ENCODE results near the gene YY1.
"Not testable (repeated sequence)": the region's sequence is repeated elsewhere in the genome, so short reads cannot be mapped to it uniquely, and the experiment has no call there.

The YY1 gene

DNA sequence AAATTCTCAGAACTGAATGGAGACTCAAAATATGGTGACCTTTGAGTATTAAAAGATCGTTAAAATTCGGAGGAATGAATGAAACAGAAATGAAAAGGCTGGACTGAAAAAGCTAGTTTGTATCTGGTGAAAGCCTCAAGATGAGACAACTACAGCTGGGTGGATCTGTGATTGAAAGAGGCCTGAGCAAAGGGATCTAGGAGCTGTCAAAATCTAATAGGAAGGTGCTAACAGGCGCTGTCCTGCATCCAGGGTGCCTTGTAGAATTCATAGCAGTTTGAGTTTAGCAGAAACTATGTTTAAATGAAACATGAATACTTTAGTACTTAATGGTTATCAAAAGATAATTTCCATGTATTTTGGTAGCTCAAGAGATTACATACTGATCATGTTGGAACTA lies 2.3 kb downstream of the YY1 start:
- DNase-seq (ENCODE audit: low read depth in 1 of 2, low spot score in 1 of 2): no peak

DNA sequence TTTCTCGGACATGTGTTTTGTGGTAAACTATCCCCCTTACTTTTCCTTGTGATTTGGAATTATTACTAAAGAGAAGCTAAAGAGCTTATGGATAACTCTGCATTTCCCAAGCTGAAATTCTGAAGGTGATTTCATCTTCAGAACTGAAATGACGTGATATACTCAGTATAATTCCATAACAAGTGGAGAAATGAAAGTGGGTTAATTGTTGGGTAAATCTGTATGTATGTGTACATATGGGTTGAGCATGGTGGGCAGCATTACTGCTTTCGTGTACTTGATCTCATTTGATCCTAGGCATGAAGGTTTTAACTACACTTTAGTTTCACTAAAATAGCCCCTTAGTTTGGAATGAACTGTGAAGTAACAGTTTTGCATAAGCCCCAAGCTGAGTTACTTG lies 4.1 kb downstream of the YY1 start:
- DNase-seq (ENCODE audit: low read depth in 1 of 2, low spot score in 1 of 2): no peak

DNA sequence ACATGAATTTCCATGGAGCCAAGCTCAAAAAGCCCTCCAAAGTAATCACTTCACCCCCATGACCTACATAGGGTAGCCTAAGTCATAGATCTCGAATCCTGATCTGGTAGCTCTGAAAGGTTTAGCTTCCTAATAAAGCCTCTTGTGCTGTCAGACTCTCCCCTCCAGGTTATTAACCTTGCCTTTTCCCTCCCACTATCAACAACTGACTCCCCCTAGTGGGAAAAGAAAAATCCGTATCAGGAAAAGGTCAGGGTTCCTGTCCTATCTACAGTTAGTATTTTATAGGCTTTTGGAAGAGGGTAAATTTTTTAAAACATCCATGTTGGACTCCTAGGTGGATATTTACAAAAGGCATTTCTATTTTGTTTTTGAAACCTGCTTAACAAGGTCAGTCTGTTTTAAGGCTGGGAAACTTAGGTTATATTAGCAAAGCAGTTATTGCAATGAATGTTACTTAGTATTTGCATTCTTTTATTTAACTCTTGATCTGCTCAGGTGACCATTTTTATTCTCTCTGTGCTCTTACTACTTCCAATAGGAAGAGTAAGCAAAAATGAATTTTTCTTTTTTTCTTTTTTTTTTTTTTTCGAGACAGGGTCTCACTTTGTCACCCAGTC lies 8.0 kb downstream of the YY1 start:
- DNase-seq (ENCODE audit: low read depth in 1 of 2, low spot score in 1 of 2): no peak

DNA sequence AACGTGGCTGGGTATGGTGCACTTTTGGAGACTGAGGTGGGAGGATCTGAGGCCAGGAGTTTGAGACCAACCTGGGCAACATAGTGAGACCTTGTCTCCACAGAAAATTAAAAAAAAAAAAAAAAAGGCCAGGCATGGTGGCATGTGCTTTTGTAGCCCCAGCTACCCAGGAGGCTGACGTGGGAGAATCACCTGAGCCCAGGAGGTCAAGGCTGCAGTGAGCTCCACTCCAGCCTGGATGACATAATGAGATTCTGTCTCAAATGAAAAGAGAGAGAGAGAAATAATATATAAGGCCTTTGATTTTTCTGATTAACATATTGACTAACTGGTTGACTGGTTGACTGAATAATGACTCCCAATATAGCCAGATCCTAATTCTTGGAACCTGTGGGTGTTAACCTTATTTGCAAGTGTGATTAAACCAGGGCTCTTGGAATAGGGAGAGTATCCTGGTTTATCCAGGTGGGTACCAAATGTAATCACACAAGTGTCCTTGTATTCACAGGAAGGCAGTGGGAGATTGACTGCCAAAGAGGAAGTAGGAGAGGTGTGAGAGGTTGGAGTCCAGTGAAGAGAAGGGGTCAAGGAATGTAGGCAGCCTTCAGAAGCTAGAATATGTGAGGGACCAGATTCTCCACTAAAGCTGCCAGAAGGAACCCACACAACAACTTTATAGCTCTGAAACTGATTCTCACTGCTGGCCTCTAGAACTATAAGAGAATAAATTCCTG lies 12.0 kb downstream of the YY1 start:
- no peak for DNase-seq (ENCODE audit: low read depth in 1 of 2, low spot score in 1 of 2)

DNA sequence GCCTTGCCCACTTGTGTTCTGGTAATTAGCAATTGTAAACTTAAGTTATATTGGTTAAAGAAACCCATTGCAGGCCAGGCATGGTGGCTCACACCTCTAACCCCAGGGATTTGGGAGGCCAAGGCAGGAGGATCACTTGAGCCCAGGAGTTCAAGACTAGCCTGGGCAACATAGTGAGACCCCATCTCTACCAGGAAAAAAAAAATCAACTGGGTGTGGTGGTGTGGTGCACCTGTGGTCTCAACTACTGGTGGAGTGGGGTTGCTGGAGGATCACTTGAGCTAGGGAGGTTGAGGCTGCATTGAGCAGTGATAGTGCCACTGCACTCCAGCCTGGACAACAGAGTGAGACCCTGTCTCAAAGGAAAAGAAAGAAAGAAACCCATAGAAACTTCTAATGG lies 13.7 kb downstream of the YY1 start:
- no peak for DNase-seq (ENCODE audit: low read depth in 1 of 2, low spot score in 1 of 2)

DNA sequence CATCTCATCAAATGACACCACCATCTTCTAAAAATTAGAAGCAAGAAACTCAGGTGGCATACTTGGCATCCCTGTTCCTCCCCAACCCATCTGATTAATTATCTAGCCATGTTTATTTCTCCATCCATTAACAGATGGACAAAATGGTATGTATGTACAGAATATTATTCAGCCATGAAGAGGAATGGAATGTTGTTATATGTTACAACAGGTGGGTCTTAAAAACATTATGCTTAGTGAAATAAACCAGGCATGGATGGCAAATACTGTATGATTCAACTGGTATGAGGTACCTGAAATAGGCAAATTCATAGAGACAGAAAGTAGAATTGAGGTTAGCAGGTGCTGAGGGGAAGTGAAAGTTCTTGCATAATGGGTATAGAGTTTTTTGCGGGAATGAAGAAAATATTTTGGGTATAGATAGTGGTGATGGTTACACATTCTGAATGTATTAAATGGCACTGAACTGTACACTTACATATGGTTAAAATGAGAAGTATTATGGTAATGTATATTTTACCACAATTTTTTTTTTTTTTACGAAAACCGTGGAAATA lies 17.5 kb downstream of the YY1 start:
- DNase-seq (ENCODE audit: low read depth in 1 of 2, low spot score in 1 of 2): no peak

DNA sequence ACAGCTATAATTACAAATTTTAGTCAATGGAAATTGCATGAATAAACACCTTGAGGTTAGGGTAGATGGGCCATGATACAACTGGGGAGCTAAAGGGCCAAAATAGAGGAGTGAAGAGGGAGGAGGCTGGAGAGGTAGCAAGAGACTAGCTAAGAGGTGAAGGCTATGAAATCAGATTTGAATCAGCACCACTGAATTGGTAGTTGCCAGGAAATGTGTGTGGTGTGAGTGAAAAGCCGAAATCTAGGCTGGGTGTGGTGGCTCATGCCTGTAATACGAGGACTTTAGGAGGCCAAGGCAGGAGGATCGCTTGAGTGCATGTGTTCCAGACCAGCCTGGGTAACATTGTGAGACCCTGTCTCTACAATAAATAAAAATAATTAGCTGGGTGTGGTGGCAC lies 22.7 kb downstream of the YY1 start:
- DNase-seq (ENCODE audit: low read depth in 1 of 2, low spot score in 1 of 2): no peak

DNA sequence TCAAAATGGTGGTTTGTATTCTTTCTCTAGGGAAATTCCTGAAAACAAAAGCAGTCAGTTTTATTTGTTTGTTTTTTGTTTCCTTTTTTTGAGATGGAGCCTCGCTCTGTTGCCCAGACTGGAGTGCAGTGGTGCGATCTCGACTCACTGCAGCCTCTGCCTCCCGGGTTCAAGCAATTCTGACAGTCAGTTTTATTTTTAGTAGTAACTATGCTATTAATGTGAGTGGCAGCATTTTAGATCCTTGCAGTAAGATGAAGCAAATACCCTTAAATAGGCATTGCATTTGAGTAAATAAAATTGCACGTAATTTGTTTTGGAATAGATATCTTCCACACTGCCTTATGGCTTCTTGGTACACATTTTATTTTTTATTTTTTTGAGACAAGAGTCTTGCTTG lies 23.6 kb downstream of the YY1 start:
- no peak for DNase-seq (ENCODE audit: low read depth in 1 of 2, low spot score in 1 of 2)

DNA sequence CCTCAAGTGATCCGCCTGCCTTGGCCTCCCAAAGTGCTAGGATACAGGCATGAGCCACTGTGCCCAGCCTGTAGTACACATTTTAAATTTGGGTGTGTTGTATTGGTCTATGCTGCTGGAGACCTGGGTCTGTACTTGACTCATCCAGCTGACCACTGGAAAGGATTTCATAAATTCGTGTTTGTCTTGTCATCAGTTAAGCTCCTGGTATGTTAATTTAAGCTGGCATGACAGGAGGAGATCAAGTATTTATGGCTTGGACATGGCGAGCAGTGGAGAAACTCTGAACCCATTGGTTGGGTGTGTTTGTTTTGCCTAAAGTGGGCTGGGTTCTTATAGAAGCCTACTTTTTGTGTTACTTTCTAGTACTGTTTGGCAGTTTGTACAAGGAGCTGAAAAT lies 24.2 kb downstream of the YY1 start:
- no peak for DNase-seq (ENCODE audit: low read depth in 1 of 2, low spot score in 1 of 2)

DNA sequence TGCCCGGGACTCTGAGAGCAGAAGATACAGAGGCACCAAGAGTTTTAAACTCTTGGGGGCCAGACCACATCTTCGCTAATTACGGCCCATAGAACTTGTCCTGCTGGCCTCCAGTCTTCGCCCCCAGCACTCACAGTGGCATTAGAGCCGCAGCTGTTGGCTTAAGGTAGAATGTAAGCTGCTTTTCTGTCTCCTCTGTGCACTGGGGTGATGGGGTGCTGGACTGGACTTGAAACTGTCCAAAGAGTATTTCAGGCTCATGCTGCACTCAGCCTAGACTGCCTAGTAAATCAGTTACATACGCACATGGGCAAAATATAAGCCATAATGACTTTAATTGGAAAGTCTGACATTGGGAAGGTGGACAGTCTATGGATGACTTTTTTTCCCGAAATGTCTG lies 29.0 kb downstream of the YY1 start:
- DNase-seq (ENCODE audit: low read depth in 1 of 2, low spot score in 1 of 2): no peak

DNA sequence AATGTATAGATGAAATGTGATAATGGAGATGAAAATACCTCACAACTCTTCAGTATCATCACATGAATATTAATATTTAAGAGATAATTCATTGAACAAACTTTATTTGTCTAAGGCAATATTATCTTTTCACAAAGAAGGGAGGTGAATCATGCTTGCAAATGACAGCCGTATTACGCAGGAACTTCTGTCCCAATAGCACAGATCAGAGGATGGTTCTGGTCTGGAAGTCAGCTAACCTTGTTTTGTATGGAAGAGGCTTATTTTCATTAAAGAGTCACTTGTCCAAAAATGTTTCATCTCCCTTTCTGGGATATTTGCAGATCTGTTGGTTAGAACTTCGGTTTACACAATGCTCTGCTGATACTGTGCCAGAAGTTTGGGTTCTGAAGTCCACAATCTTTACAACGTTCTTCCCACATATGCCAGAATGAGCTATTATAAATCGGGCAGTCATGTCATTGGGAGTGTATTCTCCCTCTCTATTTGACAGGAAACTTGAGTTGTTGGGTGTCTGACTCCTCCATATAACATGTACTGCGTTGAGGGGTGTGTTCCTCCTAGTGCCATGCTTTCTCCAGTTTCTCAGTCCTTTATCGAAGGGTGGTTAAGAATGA lies 29.8 kb downstream of the YY1 start:
- no peak for DNase-seq (ENCODE audit: low read depth in 1 of 2, low spot score in 1 of 2)

DNA sequence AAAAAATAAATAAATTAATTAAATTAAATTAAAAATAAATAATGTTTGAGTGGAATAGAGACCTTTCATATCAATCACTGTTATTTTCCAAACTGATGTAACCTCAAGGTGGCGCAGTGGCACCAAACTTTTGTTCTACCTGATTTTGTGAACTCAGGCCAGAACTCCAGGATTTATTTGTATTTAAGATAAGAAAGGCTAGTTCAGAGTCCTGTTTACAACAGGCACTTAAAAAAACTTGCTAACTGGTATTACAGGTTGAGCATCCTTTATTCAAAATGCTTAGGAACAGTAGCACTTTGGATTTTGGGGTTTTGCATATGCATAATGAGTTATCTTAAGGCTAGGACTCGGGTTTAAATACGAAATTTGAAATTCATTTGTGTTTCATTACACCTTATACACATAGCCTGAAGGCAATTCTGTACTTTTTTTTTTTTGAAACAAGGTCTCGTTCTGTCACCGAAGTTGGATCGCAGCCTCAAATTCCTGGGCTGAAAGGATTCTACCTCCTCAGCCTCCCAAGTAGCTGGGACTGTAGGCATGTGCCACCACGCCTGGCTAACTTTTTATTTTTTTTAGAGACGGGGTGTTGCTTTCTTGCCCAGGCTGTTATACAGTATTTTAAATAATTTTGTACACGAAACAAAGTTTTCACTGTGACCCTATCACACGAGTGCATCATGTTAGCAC lies 32.4 kb downstream of the YY1 start:
- DNase-seq (ENCODE audit: low read depth in 1 of 2, low spot score in 1 of 2): no peak

DNA sequence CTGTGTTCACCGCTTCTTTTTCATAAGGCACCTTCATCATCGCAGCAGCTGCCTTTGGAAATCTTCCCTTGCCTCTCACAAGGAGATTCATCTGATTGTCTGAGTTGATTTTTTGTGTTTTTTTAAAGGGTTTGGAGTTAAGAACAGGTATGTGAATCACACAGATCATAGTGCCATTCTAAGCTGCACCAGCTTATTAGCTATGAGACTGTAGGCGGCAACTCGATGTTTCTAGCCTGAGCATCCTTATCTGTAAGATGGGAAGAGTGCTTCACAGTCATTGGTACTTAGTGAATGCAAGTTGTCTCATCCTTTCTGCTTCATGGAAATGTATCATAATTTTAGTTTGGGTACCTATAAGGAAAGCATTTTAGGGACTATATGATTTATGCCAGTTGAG lies 35.3 kb downstream of the YY1 start:
- DNase-seq (ENCODE audit: low read depth in 1 of 2, low spot score in 1 of 2): no peak

DNA sequence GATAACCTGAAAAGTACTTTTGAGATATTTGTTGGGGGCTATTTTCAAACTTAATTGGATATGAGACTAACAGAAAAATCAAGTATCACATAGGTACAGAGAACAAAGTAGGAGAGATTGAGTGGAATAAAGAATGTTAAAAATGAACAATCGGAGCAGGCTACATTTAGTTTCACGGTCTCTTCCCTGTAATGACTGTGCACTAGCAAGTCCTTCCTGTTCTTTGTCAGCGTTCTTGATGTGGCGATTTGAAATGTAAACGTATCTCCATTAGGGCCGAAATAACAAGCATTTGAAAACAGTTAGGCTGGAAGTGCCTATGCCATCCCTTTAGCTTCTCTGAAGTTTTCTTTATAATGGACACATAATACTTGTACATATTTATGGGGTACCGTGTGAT lies 36.3 kb downstream of the YY1 start:
- no peak for DNase-seq (ENCODE audit: low read depth in 1 of 2, low spot score in 1 of 2)

DNA sequence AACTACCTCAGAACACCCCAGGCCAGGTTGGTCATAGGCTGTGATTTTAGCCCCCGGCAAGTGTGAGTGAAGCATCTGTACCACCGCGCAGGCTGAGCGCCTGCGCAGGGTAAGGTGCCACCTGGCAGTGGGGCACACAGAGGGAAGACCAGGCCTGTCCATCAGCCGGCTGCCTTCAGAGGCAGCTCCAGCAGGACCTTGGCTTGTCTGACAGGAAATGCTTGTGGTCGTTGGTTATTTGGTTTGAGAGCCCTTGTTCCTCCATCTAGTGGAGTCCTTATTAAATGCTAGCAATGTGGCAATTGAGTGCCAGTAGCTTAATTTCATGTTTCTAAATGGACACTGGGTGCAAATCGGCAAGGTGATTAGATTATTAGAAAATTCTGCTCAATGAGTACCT lies 39.8 kb downstream of the YY1 start:
- no peak for DNase-seq (ENCODE audit: low read depth in 1 of 2, low spot score in 1 of 2)

DNA sequence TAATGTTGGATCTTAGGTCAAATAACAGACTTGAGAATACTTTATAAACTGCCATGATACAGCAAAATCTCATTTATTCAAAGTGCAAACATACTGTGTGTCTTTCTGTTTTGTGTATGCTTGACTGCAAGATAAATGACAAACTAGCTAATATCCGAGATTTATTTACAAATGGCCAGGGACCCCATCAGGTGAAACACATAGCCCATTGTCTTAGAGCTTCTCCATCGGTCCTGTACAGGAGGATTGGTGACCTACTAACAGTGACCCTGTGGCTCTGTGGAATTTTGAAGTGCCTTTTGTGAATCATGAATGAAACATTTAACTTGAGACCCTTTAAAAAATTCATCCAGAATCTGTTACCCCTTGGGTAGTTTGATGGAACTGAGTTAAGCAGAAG lies 40.2 kb downstream of the YY1 start:
- DNase-seq (ENCODE audit: low read depth in 1 of 2, low spot score in 1 of 2): no peak

DNA sequence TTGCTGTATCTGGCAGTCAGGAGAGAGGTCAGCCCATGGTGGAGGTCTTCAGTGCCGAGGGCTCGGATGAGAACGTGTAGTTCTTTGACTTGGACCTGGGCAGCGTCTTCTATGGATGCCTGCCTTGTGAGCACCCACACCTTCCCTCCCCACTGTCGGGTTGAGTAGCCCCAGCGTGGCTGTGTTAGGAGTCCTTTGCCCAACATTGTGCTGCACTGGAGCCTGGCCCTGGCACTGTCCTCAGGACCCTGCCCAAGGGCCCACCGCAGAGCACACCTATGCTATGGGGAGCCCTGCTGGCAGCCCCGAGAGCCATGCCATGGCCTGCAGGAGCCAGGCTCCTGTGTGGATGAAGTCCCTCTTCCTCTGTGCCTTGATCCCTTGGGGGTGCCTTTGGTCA lies 40.6 kb downstream of the YY1 start:
- DNase-seq (ENCODE audit: low read depth in 1 of 2, low spot score in 1 of 2): no peak

DNA sequence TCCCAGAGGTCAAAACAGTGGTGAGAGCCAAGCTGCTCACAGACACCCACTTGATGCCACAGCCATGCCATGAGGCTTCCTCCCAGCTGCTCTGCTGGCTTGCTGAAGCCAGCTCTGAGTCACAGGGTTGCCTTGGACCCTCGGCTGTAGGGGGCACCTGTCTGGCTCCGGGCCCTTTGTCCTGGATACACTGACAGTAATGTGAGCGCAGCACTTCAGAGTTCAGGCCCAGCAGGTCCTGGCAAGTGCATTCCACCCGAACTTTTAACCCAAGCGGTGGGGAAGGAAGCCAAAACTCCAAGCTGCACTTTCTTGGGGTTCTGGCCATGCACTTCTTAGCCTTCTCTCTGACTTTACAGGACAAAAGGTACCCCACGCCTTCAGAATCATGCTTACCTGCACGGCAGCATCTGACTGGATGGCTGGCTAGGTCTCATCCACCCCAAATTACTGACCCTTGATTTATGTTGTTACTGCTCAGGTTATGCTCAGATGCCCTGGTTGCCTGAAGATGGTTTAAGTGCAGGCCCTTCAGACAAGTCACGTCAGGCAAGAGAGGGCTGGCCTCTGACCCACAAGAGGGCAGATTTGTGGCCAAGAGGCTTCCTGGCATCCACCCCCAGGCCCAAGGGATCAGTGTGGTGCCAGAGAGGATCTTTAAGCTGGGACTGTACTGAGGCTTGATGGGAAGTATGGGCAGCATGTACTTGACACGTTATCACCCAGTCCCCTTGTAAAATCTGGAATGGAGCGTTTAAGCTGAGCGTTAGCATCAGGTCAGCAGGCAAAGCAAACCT lies 42.5 kb downstream of the YY1 start:
- DNase-seq (ENCODE audit: low read depth in 1 of 2, low spot score in 1 of 2): no peak

DNA sequence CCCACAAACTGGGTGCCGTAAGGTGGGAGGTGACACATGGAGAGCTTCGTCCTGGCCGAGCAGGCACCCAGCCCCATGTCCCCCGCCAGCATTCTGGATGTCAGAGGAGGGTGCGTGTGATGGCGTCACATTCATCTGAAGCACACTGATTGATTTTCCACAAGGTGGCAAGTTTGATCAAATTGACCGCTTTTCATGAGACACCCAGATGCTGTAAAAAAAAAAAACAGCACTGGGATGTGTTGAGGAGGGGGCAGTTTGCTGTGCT lies 43.1 kb downstream of the YY1 start:
- DNase-seq (ENCODE audit: low read depth in 1 of 2, low spot score in 1 of 2): no peak

DNA sequence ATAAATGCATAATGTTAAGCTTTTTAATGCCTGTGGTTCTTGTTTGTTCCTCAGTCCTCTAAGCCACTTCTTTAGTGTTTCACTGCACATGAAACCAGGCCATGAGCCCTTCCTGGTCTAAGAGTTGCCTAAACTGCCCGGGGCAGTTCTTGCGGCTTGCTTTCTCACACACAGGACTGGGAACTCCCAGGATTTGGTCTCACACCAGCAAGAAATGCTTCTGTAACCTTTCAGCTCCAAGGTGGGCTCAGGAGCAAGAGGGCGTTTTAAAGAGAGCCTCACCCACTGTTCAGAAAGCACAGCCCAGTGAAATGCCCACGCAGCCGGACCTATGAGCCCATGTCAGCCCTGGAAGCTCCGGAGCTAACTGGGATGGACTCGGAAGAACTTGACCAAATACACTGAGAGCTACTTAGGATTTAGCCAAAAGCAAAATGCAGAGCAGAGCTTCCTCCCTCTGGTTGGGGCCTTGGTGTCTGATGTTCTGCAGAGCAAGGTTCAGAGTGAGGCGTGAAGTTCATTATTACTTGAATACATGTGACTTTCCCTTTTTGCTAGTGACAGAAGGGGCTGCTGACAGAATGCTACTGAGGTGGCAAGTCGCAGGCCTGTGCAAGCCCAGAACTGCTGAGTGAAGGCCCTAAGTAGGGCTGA lies 43.9 kb downstream of the YY1 start:
- DNase-seq (ENCODE audit: low read depth in 1 of 2, low spot score in 1 of 2): no peak

DNA sequence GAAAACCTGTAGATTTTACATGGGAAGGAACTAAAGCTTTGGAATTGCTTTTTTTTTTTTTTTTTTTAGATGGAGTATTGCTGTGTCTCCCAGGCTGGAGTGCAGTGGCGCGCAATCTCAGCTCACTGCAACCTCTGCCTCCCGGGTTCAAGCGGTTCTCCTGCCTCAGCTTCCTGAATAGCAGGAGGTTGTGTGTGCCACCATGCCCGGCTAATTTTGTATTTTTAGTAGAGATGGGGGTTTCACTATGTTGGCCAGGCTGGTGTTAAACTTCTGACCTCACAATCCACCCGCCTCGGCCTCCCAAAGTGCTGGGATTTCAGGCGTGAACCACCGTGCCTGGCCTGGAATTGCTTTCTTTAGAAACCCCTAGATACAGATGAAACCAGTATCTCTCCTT lies 44.5 kb downstream of the YY1 start:
- not testable (repeated sequence) for DNase-seq (ENCODE audit: low read depth in 1 of 2, low spot score in 1 of 2)

All from activated CD4-positive, alpha-beta T cell treated with anti-CD3 and anti-CD28 coated beads, Interleukin-2, amount 50 U/mL, for 24 hours (primary cell).